HG02884 (cell line): ENCODE measurements around the gene CFAP77.
"Not testable (repeated sequence)": the region's sequence is repeated elsewhere in the genome, so short reads cannot be mapped to it uniquely, and the experiment has no call there.

ENCODE experiments used
- ATAC-seq: cut with Tn5 transposase; IDR thresholded peaks from one replicate; pipeline ENCODE4 v1.9.1; 2021; ENCODE audit warnings: mild to moderate bottlenecking, moderate library complexity; ENCODE audit not compliant: unreplicated experiment

Gene CFAP77

DNA sequence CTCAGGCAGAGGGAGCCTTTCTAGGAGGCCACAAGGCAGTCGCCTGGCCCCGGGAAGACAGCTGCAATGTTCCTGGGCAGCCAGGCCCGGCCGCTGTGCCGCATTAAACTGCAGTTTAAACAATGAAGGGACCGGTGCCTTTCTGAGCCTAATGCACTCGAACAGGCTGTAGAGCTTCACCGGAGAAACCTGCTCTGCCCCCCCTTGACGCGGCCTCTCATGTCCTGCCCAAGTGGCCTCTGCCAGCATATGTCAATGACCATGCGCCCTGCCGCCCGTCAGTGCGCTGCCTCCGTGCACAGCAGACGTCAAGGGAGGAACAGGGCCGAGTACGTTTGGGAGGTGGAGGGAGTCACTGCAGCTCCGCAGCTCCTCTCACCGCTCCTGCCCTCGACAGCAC is 133.9 kb downstream of the CFAP77 start:
- no peak for ATAC-seq

DNA sequence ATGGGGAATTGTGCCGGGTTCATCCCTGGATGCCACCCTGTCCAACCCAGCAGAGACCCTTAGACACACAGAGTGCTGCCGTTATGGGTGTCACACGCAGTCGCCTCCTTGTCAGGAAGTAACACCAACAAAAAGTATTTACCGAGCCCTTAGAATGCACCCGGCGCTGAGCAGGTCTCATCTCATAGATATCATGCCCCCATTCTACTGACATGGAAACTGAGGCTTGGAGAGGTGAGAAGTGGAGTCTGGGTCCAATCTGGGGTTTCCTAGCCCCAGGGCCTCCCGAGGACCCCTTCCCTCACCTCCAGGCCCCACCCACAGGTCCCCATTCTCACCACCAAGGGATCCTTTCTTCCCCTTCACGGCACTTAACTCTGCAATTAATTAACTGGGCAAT is 135.6 kb downstream of the CFAP77 start:
- no peak for ATAC-seq

DNA sequence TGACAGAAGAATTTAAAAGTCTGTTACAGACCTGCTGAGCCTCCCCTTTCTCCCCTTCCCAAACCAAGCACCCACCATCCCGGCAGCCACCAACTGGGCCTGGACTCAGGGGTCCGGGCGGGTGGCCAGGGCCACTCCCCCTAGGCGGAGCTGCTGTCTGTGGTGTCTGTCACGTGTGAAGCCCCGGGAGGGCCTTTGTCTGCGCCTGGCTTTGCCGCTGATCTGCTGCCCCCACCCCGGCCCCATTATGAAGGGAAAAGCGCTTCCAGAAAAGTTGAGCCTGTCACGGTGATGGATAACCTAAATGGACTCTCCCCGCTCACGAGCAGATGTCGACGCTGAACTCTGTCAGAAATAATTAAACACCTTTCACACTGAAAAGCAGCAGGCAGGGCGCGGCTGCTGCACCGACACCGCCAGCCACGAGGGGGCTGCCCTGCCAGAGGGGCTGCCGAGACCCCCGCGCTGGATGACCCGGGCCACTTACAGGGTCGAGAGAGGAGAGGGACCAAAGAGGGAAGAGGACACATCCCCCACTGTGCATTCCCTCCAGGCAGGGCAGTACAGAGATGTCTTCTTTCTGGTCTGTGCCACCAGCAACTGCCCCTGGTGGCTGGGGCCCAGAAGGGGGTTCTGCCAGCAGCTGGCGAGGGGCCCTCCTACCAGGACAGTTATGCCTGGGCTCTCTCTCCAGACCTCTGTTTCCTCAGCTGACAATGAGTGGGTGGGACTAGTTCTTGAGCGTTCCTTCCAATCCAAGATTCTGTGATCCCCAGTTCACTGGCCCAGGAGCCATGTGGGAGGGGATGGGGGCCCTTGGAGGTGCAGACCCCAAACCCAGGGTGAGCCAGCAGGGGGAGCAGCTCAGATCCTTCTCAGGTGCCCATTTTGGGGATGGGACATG is 136.4 kb downstream of the CFAP77 start:
- no peak for ATAC-seq

DNA sequence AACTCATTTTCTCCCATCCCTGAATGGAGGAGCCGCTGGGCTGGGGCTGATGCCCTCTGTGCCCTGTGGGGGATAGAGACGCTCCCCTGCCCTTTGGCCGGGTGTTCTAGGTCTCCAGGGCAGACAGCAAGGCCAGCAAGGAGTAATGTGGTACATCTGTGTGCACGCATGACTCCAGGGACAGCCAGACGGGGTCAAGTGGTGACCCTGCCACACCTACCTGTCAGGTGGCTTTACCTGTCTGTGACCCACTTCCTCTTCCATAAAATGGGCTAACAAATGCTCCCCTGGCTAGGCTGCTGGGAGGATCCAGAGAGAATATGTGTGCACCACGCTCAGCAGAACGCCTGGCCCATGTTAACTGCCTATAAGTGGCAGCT is 137.0 kb downstream of the CFAP77 start:
- no peak for ATAC-seq

DNA sequence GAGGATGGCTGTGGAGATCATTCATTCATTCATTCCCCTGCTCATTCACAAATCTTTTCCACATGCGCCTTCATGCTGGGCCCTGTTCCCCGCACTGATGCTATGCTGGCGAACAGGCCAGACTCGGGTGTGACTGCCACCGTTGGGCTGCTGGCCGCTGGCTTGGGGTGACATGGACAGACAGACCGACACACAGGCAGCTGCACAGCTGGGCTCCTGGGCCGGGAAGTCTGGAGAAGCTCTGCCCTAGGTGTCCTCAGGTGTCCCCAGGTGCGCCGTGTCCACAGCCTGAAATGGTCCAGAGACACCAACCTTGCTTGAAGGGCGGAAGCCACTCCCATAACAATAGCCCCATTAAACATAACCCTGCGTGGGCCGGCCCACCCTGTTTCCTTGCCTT is 137.4 kb downstream of the CFAP77 start:
- ATAC-seq, result no peak

DNA sequence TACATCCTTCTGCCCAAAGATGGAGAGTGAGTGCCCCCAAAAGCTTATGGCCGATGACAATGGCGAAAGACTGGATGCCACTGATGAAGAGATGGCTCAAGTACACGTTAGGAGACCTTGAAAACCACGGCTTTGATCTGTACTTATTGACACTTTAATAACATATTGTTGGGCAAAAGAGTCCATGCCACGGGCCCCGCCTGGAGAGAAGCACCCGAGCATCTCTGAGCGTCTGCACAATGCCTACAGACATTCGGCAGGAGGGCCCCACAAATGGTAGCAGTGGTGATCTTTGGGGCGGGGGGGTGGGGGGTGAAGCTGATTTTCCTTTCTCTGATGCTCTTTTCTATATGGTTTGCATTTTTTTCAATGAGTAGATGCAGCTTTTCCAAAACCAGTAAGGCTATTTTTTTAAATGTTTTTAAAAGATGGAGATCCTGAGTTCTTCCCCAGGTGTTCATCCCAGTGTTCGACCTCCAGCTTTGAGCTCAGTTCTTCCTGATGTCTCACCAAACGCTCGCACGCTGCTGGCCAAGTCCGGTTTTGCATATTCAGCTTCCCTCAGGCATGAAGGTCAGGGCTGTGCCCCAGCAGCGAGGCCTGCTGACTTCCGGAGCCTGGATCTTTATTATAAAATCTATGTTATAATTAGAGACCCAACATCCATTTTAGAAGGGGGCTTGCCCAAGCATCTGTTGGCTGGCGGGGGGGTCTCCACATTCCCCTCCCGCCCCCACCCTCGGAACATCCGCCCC is 138.1 kb downstream of the CFAP77 start:
- no peak for ATAC-seq

DNA sequence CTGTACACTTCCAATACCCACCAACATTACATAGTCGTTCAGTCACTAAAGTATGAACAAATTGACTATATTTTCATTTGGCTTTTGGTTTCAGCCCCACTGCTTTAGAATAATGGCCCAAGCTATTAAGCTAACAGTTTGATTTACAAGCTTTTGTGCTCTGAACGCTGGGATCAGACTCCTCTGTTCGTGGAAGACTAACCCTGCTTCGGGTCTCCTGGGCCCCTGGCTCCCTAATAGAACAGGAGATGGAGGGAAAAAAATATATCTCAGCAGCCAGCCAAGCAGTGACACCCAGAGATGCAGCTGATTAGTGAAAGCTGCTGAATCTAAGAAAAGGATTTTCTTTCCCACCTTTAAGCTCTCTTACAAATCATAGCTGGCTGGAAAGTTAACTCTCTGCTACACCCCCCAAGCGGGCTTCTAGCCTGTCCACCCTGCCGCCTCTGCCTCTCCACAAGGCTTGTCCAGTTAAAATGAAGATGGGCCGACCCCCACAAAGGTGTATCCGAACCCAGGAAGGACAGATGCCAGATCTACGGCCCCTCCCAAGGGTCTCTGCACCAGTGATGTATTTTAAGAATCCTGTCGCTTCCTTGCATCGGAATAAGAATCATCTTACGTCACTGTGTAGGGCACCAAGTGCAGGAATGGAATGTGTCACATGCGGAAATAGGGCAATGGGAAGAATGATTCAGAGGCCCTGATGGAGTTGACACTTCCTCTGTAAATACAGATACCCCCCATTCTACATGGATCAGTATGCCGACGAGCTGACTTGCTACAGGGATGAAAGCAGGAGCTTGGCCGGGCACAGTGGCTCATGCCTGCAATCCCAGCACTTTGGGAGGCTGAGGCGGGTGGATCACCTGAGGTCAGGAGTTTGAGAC is 139.0 kb downstream of the CFAP77 start:
- ATAC-seq, result no peak

DNA sequence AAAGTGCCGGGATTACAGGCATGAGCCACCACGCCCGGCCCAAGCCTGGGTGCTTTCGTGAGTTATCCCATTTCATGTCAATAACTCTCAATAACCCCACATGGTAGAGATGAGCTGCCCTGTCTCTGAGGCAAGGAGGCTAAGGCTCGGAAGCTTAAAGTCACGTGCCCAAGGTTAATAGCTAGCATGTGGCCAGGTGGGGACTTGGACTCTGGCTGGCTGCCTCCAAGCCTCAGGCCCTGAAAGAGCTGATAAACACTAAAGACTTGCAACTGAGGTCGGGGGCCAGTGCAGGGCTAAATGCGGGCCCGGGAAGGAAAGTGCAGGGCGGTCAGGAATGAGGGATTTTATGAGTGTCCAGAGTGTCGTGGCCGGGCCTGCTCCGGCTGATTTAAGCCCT is 141.5 kb downstream of the CFAP77 start:
- ATAC-seq, result no peak

DNA sequence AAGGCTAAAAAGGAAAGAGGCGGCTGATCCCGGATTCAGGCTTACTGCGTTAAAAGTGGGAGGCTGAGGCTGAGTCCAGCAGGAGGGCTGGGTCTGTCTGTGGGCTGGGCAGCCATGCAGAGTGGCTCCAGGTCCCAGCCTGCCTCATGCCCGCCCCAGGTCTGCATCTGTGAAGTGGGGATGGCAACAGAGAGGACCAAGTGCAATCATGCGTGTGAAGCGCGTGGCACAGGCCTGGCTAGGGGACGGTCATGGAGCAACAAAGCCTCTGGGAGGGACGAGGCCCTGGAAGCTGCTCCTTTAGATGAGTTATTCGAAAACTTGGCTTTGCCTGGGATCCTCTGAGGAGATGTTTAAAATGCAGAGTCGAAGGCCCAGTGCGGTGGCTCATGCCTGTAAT is 142.0 kb downstream of the CFAP77 start:
- ATAC-seq, result no peak

DNA sequence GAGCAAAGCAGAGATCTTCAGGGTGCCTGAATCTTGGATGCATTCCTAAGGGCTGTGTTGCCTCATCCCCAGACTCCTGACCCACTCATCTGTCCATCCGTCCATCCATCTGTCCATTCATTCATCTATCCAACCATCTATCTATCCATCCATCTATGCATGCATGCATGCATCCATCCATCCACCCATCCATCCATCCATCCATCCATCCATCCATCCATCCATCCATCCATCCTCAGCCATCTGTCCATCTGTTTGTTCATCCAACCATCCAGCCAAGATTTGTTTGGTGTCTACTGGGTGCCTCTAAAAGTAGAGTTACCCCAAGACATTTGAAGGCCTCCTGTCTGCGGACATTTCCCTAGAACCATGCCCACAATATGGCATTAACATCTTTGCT is 144.7 kb downstream of the CFAP77 start:
- no peak for ATAC-seq

DNA sequence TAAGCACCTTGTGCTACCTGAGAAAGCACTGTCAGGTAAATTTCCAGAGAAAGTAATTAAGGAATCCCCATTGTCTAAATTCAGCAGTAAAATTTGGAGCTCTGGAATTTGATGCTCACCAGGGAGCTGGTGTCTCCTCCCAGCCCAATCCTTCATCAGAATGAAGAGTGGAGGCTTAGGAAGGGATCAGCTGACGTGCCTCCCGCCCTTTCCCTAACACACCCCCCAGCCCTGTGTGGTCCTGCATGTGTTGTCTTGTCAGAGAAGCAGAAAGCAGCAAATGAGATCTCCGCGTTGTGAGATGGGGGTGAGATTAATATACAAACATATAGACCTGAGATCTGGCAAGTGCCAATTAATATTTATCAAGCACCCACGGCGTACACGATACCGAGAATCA is 145.5 kb downstream of the CFAP77 start:
- no peak for ATAC-seq

DNA sequence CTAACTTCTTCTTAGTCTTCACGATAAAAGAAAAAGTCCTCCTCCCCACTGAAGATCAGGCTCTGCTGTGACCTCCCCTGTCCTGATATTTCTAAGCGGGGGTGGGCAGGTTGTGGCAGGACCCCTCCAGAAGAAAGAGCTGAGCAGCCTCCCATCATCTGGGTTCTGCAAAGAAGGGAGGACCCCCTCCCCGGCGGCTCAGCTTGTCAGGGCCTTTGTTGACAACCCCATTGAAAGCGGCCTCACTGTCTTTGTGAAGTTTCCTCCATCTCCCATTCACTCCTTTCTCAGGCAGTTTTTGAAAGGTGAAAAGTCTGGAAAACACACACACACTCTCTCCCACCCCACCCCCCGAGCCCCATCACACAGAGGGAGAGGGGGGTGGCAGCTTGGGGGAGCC is 146.2 kb downstream of the CFAP77 start:
- ATAC-seq, result no peak

DNA sequence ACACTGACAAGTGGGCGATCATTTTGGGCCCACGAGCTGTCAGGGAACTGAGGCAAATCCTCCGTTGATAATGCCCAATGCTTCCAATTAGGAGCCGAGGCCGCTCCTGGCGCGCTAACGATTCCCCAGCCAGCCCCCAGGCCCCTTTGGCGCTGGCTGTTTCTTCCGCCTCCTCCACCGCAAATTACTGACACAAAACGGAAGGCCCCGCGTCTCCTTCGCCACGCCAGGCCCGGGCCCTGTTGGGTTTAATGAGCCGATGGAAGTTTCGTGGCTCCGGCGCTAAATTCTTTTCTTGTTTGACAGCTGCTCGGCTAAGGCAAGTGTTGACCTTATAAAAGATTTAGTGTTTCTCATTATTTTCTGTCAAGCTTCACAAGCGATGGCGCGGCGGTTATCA is 146.7 kb downstream of the CFAP77 start:
- no peak for ATAC-seq

DNA sequence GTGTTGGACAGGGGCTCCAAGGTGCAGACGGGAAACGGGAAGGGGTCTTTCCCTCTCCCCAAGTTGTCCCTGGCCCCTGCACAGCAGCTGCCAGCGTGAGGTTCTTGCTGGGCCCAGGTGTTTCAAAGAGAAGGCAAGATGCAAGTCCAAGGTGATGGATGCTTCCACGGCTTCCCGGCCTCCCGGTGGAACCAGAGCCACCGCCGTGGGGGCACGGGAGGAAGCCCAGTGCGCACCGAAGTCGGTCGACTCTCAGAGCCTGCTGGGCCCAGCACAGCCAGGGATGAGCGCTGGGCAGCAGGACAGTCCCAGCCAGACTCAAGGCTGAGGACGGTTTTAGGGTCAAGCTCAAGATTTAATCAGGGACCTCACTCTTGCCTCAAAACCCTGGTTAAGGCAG is 147.1 kb downstream of the CFAP77 start:
- no peak for ATAC-seq

DNA sequence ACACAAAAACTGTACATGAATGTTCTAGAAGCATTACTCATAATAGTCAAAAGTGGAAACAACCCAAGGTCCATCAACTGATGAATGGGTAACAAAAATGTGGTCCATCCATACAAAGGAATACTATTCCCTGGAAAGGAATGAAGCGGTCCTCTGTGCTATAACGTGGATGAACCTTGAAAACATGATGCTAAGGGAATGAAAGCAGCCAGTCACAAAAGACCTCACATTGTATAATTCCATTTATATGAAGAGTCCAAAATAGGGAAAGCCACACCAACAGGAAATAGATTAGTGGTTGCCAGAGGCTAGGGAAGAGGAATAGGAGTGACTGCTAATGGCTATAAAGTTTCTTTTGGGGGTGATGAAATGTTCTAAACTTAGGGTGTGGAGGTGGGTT is 149.7 kb downstream of the CFAP77 start:
- no peak for ATAC-seq

DNA sequence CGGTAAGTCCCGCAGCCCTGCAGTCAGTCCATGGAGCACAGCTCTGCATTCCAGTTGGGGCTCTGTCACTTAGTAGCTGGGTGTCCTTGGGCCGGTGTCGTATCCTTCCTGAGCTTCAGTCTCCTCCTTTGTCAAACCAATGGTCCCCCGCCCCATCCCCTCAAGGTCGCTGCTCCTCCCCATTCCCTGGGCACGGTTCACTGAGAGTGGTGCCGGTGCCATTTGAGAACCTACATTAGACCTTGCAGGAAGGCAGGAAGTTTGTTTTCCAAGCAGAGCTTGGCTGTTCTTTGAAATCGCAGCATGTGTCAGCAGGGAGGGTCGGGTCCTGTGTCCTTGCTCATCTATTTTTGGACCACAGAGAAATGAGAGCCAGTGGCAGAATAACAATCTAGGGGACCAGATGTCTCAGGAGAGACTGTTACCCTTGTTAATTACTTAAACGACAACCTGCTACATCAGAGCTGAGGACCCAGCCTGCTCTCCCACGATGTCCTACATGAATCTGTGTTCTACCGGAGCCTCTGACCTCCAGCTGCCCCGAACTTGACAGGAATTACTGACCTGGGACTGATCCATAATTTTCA is 150.7 kb downstream of the CFAP77 start:
- ATAC-seq, result no peak

DNA sequence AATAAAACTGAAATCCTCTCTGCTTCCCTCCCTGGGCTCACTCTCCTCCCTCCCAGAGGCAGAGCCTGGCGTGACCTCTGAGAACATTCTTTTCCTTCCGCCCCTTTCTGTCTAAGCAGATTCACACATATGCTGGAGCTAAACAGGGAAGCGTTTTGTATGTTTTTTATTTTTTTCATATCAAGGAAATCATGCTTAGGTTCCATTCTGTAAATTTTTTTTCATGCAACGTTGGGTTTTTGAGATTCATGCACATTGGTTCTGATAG is 152.2 kb downstream of the CFAP77 start:
- ATAC-seq, result no peak

DNA sequence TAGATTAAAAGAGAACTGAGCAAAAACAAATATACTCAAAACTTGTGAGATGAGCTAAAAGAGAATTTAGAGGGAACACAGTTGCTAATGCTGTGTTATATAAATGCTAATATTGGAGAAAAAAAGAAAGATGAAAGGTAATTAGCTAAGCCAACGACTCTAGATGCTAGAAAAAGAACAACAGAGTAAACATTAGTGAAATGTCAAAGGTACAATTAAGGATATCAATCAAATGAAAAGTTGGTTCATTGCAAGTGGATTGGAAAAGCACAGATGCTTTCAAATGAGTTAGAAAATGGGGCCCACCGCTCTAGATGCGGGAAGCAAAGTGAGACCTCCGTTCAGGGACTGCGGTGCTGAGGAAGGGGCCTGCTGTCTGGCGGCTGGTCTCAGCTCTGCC is 154.5 kb downstream of the CFAP77 start:
- ATAC-seq, result no peak

DNA sequence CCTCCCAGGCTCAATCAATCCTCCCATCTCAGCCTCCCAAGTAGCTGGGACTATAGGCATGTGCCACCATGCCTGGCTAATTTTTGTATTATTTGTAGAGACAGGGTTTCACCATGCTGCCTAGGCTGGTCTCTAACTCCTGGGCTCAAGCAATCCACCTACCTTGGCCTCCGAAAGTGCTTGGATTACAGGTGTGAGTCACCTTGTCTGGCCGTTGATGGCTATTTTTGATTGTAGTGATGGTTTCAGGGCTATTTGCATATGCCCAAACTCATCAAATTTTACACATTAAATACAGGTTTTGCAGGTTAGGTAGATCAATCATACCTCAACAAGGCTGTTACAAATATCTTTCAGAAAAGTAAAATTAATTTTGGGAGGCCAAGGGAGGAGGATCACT is 158.8 kb downstream of the CFAP77 start:
- not testable (repeated sequence) for ATAC-seq

DNA sequence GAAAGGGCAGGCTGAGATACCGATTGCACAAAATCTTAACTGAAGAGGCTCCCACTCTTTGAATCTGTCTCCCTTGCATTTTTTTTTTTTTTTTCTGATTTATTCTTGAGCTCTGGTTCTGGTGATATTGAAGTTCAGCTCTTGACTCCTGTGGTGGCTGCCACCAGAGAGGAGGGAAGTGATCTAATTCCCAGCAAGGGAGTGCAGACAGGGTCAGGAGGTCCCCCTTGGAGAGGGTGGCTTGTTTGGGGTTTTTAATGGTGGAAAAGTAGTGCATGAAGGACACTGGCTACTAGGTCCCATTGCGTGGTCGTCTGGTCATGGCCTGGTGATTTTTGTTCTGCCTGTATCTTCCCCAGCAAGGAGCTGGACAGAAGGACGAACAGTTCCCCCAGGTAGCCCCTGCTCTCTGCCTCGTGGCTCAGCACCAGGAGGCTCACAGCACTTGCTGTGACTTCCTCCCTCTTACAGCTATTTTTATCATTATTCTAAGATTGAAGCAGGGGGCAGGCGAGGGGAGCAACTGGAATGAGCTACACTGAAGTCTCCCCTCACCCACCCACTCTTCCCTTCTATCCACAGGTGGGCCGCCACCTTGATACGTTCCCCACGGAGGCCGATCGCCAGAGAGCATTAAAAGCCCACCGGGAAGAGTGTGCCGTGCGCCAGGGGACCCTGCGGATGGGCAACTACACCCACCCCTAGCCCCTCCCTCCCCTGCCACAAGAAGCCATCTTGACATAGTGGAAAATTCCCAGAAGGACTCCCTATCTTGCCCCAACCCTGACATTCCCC is 162.0 kb downstream of the CFAP77 start:
- no peak for ATAC-seq
